ENCODE measurements around the gene TMEM255B.

Gene TMEM255B

DNA sequence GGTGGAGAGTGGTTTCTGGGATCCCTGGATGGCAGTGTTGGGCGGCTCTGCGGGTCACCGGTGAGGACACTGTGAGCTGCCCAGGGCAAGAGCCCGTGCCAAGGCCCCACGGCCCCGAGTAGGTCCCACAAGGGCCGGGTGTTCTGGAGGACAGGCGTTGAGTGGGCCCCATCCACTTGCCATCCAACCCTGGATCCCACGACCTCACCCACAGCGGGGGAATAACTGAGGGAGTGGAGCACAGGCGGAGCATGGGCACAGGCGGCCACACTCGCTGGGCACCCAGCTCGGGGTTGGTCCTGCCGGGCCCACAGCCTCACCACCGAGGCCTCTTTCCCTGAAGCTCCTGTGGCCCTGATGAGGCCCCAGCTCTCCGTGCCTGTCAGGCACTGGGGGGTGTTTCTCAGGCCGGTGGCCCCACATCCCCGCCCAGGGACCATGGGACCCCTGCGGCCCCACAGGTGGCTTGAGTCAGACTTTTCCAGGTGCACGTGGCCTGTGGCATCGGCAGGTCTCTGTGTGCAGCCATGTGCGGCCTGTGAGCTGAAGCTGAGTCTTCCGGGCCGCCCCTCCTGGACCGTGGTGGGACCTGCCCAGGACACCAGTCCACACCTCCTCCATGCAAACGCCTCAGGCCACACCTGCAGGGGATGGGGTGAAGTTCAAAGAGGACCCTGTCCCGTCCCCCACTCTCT, 16.6 kb downstream of the TMEM255B start:
- Histone ChIP-seq H4K20me1 (ENCODE audit: insufficient read depth, low read length) (no peaks in the 10 kb centered on the region), H2AFZ (ENCODE audit: low read length) (no peak overlapping the region; the same call in 1 of the 2 replicates), H3K27ac (ENCODE audit: low read length) (peak overlapping the region; percentile 93), H3K27me3 (replicated peaks; ENCODE audit: insufficient read depth, low read length) (no peaks in the 10 kb centered on the region), H3K9me3 (replicated peaks; ENCODE audit: insufficient read depth, low read length) (no peaks in the 10 kb centered on the region), H3K9me2 (replicated peaks; ENCODE audit: insufficient read depth, low read length) (no peaks in the 10 kb centered on the region), H3K36me3 (replicated peaks; ENCODE audit: insufficient read depth, low read length) (no peaks in the 10 kb centered on the region), H3F3A (ENCODE audit: insufficient read depth, low read length) (peaks cover 18% of the 10 kb centered on the region; the same call in 1 of the 2 replicates), H3K79me2 (ENCODE audit: low read length) (no peaks in the 10 kb centered on the region), H3K4me3 (ENCODE audit: low read length) (no peak overlapping the region), H3K9ac (ENCODE audit: low read length) (peak overlapping the region; percentile 53), H3K4me1 (ENCODE audit: low read length) (peaks cover 46% of the 10 kb centered on the region), H3K4me2 (ENCODE audit: low read depth, low read length) (peak overlapping the region; percentile 55)
- TF ChIP-seq, protein P1, sequence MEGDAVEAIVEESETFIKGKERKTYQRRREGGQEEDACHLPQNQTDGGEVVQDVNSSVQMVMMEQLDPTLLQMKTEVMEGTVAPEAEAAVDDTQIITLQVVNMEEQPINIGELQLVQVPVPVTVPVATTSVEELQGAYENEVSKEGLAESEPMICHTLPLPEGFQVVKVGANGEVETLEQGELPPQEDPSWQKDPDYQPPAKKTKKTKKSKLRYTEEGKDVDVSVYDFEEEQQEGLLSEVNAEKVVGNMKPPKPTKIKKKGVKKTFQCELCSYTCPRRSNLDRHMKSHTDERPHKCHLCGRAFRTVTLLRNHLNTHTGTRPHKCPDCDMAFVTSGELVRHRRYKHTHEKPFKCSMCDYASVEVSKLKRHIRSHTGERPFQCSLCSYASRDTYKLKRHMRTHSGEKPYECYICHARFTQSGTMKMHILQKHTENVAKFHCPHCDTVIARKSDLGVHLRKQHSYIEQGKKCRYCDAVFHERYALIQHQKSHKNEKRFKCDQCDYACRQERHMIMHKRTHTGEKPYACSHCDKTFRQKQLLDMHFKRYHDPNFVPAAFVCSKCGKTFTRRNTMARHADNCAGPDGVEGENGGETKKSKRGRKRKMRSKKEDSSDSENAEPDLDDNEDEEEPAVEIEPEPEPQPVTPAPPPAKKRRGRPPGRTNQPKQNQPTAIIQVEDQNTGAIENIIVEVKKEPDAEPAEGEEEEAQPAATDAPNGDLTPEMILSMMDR (IDR thresholded peaks at IDR 0.05; ENCODE audit: low read length), result no peak
- no peak for TF ChIP-seq EZH2 (optimal IDR thresholded peaks at IDR 0.05; ENCODE audit: low read depth, low read length)
- TF ChIP-seq EZH2phosphoT487 (IDR thresholded peaks at IDR 0.05; ENCODE audit: low read length), result no peak
- no peak for DNase-seq

DNA sequence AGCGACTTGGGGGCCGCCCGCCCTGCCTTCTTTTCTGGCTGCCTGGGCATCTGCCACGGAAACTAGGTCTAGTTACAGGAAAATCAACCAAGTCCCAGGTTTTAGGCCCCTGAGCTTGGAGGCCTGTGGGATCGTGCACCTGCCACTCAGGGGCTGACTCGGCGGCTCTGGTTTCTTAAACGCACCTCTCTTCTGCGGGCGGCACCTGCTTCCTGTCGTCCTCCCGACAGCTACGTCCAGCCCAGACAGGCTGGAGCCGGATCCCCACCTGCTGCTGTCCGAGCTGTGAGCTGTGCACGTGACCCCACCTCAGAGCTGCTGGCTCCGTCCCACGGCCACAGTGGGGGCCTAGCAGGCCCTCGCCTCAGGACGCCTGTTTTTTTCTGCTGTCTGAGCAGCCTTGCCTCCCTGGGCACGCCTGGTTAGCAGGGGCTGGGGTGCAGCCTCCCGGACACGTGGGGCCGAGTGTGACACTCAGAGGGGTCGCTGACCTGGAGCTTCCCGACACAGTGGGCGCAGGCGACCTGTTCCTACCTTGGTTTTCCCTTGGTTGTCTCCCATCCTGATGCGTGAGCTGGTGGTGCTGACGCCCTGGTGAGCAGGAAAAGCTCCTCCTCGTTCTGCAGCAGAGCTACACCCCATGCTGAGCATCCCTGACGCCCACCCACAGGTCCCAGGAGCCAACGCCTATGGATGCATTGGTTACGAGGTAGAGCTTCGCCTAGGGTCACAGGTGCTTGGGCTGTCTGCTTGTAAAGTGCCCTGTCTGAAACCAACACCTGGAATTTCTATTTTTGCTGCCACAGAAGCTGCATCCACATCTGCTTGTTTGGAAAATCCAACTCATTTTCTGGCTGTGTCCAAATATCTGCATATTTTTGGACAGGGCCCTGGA, 17.5 kb downstream of the TMEM255B start:
- TF ChIP-seq, protein P1 (IDR thresholded peaks at IDR 0.05; ENCODE audit: low read length), result no peak
- TF ChIP-seq EZH2 (optimal IDR thresholded peaks at IDR 0.05; ENCODE audit: low read depth, low read length) (no peak), EZH2phosphoT487 (IDR thresholded peaks at IDR 0.05; ENCODE audit: low read length) (no peak)
- no peaks in the 10 kb centered on the region for H3K9me2 ChIP-seq (replicated peaks; ENCODE audit: insufficient read depth, low read length)
- no peaks in the 10 kb centered on the region for H3K79me2 ChIP-seq (ENCODE audit: low read length)
- H3K9me3 ChIP-seq (replicated peaks; ENCODE audit: insufficient read depth, low read length), result no peaks in the 10 kb centered on the region
- no peaks in the 10 kb centered on the region for H3K36me3 ChIP-seq (replicated peaks; ENCODE audit: insufficient read depth, low read length)
- H3K4me2 ChIP-seq (ENCODE audit: low read depth, low read length), result peak overlapping the region; percentile 55
- peak; percentile 95 for DNase-seq
- peak overlapping the region; percentile 14; the same call in 1 of the 2 replicates for H3K4me3 ChIP-seq (ENCODE audit: low read length)
- H2AFZ ChIP-seq (ENCODE audit: low read length), result peak overlapping the region; percentile 13; the same call in 1 of the 2 replicates
- H3F3A ChIP-seq (ENCODE audit: insufficient read depth, low read length), result peaks cover 18% of the 10 kb centered on the region; the same call in 1 of the 2 replicates
- no peaks in the 10 kb centered on the region for H4K20me1 ChIP-seq (ENCODE audit: insufficient read depth, low read length)
- H3K27me3 ChIP-seq (replicated peaks; ENCODE audit: insufficient read depth, low read length), result no peaks in the 10 kb centered on the region
- peak overlapping the region; percentile 93 for H3K27ac ChIP-seq (ENCODE audit: low read length)
- peaks cover 47% of the 10 kb centered on the region for H3K4me1 ChIP-seq (ENCODE audit: low read length)
- peak overlapping the region; percentile 59 for H3K9ac ChIP-seq (ENCODE audit: low read length)

DNA sequence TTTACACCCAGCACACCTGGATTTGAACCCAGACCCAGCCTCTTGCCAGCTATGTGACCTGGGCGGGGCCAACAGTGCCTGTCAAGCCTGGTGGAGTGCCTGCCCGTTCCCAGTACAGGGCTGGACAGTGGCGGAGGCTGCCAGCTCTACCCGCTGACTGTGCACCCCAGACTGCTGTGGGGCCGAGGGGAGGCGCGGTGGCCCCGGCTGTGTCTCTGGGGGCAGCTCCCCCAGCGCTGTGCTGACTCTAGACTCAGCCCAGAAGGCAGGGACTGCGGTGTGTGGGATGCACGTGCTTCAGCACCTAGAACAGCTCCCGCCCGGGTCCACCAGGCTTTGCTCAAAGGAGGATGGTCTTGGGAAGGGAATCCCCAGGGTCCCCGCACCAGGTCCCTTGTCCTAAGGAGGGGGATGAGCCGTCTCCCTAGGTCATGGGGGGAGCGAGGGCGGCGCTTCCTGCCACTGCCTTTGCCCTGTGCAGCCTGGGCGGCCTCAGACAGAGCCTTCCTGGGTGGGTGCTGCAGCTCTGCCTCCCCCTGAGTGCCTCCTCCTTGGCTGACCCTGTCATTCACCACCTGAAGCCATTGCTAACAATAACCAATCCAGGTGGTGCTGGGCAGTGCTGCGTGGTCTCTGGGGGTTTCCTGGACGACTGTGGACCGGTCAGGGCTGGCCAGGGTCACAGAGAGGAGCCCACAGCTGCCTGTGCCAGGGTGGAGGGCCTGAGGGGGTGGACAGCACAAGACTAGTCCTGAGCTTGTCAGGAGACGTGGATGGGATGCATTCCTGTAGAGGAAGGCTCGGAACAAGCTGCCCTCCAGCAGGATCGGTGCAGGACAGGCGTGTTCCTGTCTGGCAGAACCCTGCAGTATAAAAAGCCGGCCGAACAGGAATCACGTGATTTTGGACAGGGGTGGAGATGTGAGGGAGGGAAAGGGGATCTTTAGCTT, 18.6 kb downstream of the TMEM255B start:
- TF ChIP-seq, protein P1 (IDR thresholded peaks at IDR 0.05; ENCODE audit: low read length), result no peak
- TF ChIP-seq EZH2phosphoT487 (IDR thresholded peaks at IDR 0.05; ENCODE audit: low read length) (no peak), EZH2 (optimal IDR thresholded peaks at IDR 0.05; ENCODE audit: low read depth, low read length) (no peak)
- Histone ChIP-seq H3K36me3 (replicated peaks; ENCODE audit: insufficient read depth, low read length) (no peaks in the 10 kb centered on the region), H3K27me3 (replicated peaks; ENCODE audit: insufficient read depth, low read length) (no peaks in the 10 kb centered on the region), H3K4me3 (ENCODE audit: low read length) (no peak overlapping the region), H3K4me1 (ENCODE audit: low read length) (peaks cover 37% of the 10 kb centered on the region), H2AFZ (ENCODE audit: low read length) (no peak overlapping the region), H3F3A (ENCODE audit: insufficient read depth, low read length) (peaks cover 18% of the 10 kb centered on the region; the same call in 1 of the 2 replicates), H3K9me3 (replicated peaks; ENCODE audit: insufficient read depth, low read length) (no peaks in the 10 kb centered on the region), H3K9ac (ENCODE audit: low read length) (no peak overlapping the region), H4K20me1 (ENCODE audit: insufficient read depth, low read length) (no peaks in the 10 kb centered on the region), H3K79me2 (ENCODE audit: low read length) (no peaks in the 10 kb centered on the region), H3K4me2 (ENCODE audit: low read depth, low read length) (no peak overlapping the region), H3K9me2 (replicated peaks; ENCODE audit: insufficient read depth, low read length) (no peaks in the 10 kb centered on the region), H3K27ac (ENCODE audit: low read length) (peak overlapping the region; percentile 93; the same call in 1 of the 2 replicates)
- DNase-seq, result peak; percentile 48
